ENCODE results near the gene SMCHD1. TPM values are rescaled to one million over a fixed set of nuclear protein-coding genes. Genes with fewer than 3 reads are reported as not detected.

SMCHD1 gene
- total RNA-seq, 1 experiment from 2014 or later, result 48.6 TPM

- TF ChIP-seq CBX3 (IDR thresholded peaks at IDR 0.05; ENCODE audit: low read depth) (no peak), REST (IDR thresholded peaks at IDR 0.05; ENCODE audit: low read depth) (no peak), YY1 (IDR thresholded peaks at IDR 0.05; ENCODE audit: extremely low read depth, insufficient replicate concordance, low read depth, low read length) (no peak), ATF3 (IDR thresholded peaks at IDR 0.05) (no peak), RAD21 (IDR thresholded peaks at IDR 0.05; ENCODE audit: low read depth) (no peak), TCF7L2 (IDR thresholded peaks at IDR 0.05; ENCODE audit: borderline replicate concordance, extremely low read depth, insufficient read depth, insufficient read length) (no peak), EZH2 (IDR thresholded peaks at IDR 0.05) (no peak), SIN3A (IDR thresholded peaks at IDR 0.05; ENCODE audit: low read depth) (no peak), ZFX (IDR thresholded peaks at IDR 0.05) (no peak), JUND (IDR thresholded peaks at IDR 0.05) (no peak), EGR1 (IDR thresholded peaks at IDR 0.05; ENCODE audit: low read depth) (no peak), EZH2phosphoT487 (IDR thresholded peaks at IDR 0.05; ENCODE audit: borderline replicate concordance) (no peak), FOSL1 (IDR thresholded peaks at IDR 0.05; ENCODE audit: low read depth) (no peak), ELF1 (IDR thresholded peaks at IDR 0.05; ENCODE audit: borderline replicate concordance, low read depth) (no peak), POLR2A (IDR thresholded peaks at IDR 0.05; ENCODE audit: borderline replicate concordance, extremely low read depth, insufficient read depth, insufficient read length) (no peak), CEBPB (IDR thresholded peaks at IDR 0.05; ENCODE audit: low read depth) (no peak), ZBTB33 (IDR thresholded peaks at IDR 0.05; ENCODE audit: extremely low read depth, insufficient replicate concordance, low read length) (no peak)
- POLR2A ChIA-PET, result interaction anchor here (0.7 kb wide), 1 partner anchor 67 kb away, joined by 3 read pairs; no protein-coding TSS in a partner anchor
- Histone ChIP-seq H3K4me3 (replicated peaks in 1 of 2; ENCODE audit: low read depth in 1 of 2, low read length in 2 of 2) (no peak overlapping the region), H3K4me1 (ENCODE audit: control insufficient read depth in 1 of 2, insufficient read depth in 2 of 2, low read length in 2 of 2) (no peaks in the 10 kb centered on the region), H3K9me3 (ENCODE audit: control insufficient read depth in 1 of 2, insufficient read depth in 1 of 2, low read depth in 1 of 2, low read length in 2 of 2) (no peaks in the 10 kb centered on the region), H3K27ac (ENCODE audit: low read depth, low read length) (no peak overlapping the region), H3K9me2 (ENCODE audit: insufficient read depth) (no peaks in the 10 kb centered on the region), H3K9ac (ENCODE audit: low read length) (no peak overlapping the region), H2AFZ (ENCODE audit: low read depth, low read length, poor library complexity, severe bottlenecking) (no peak overlapping the region), H3K27me3 (ENCODE audit: insufficient read depth, low read length) (no peaks in the 10 kb centered on the region), H3K79me2 (ENCODE audit: insufficient read depth, low read length) (no peaks in the 10 kb centered on the region), H3K36me3 (ENCODE audit: control insufficient read depth in 1 of 2, insufficient read depth in 2 of 2, low read length in 2 of 2) (no peaks in the 10 kb centered on the region), H4K20me1 (ENCODE audit: insufficient read depth) (no peaks in the 10 kb centered on the region), H3K4me2 (ENCODE audit: low read length) (no peak overlapping the region)
- intact Hi-C loops (cut with micrococcal nuclease), result no loop called here
- RAD21 ChIA-PET (ENCODE audit: low non-redundant PET in 1 of 2, low total read pairs in 2 of 2, uncharacterized antibody in 2 of 2, unreplicated experiment in 2 of 2), result no interaction called here
- CTCF ChIA-PET, result no interaction called here
- no TSS peak for BruUV-seq (replicated peaks)
- ATAC-seq (no peak), DNase-seq (ENCODE audit: low read depth, low spot score) (no peak)
Observed at GRCh38 chr18:2641638-2642037, 13.9 kb upstream of the SMCHD1 start.
